Fibroblast of lung (primary cell): Measurements from ENCODE around the gene PWWP2B. TPM values are rescaled to one million over a fixed set of nuclear protein-coding genes. Genes with fewer than 3 reads are reported as not detected.

Source experiments
- DNase-seq, 2 donors: peaks; one replicate each; pipeline versions ENCODE4 v3.0.0 to v3.0.0-alpha.2; 2010; ENCODE audit warnings: low read depth in 2 of 2
- H2AFZ ChIP-seq: 2 replicates; pipeline ENCODE4 v1.5.1; 2012; ENCODE audit warnings: low read length, control low read depth, inconsistent platforms
- H3K27ac ChIP-seq: 2 replicates; pipeline ENCODE4 v1.5.1; 2011; ENCODE audit warnings: low read length, control low read depth; ENCODE audit not compliant: insufficient read depth
- H3K27me3 ChIP-seq: 2 replicates; pipeline ENCODE4 v1.5.1; 2011; ENCODE audit warnings: mild to moderate bottlenecking, low read length; ENCODE audit not compliant: control insufficient read depth, insufficient read depth
- H3K36me3 ChIP-seq: 2 replicates; pipeline ENCODE4 v1.5.1; 2011; ENCODE audit warnings: low read length; ENCODE audit not compliant: control insufficient read depth, insufficient read depth
- H3K4me1 ChIP-seq: 2 replicates; pipeline ENCODE4 v1.5.1; 2011; ENCODE audit warnings: low read length; ENCODE audit not compliant: control insufficient read depth, insufficient read depth; ENCODE audit errors: extremely low read depth
- H3K4me2 ChIP-seq: 2 replicates; pipeline ENCODE4 v1.5.1; 2011; ENCODE audit warnings: low read length, control low read depth; ENCODE audit not compliant: insufficient read depth; ENCODE audit errors: extremely low read depth
- H3K4me3 ChIP-seq, 4 experiments: fragments of 200-600 bp in 1 of 4; sonication (generic) in 1 of 4; replicated peaks in 1 of 4; 2 replicates each; pipeline ENCODE4 v1.5.1; 2011 to 2016; ENCODE audit warnings: low read length in 4 of 4, low read depth in 3 of 4, mild to moderate bottlenecking in 3 of 4, control low read depth in 2 of 4, inconsistent platforms in 1 of 4, mixed read lengths in 1 of 4; ENCODE audit not compliant: insufficient read depth in 1 of 4; ENCODE audit errors: control extremely low read depth in 1 of 4
- H3K79me2 ChIP-seq: 2 replicates; pipeline ENCODE4 v1.5.1; 2012; ENCODE audit warnings: mild to moderate bottlenecking, low read length, inconsistent platforms; ENCODE audit not compliant: control insufficient read depth, insufficient read depth
- H3K9ac ChIP-seq: 2 replicates; pipeline ENCODE4 v1.5.1; 2011; ENCODE audit warnings: mild to moderate bottlenecking, low read length, control low read depth; ENCODE audit not compliant: insufficient read depth
- H3K9me3 ChIP-seq: 2 replicates; pipeline ENCODE4 v1.5.1; 2012; ENCODE audit warnings: low read depth, low read length; ENCODE audit not compliant: control insufficient read depth, insufficient read depth
- H4K20me1 ChIP-seq: 2 replicates; pipeline ENCODE4 v1.5.1; 2011; ENCODE audit warnings: low read length; ENCODE audit not compliant: control insufficient read depth, insufficient read depth; ENCODE audit errors: extremely low read depth
- EZH2 ChIP-seq: IDR thresholded peaks from 2 replicates; pipeline ENCODE4 v1.5.1; 2012; ENCODE audit warnings: low read length, control low read depth, mild to moderate bottlenecking; ENCODE audit errors: missing control alignments
- polyA plus RNA-seq, 2 donors: library from polyadenylated mRNA; depleted of rRNA in 1 of 2; stranded (reverse) in 1 of 2; unstranded in 1 of 2; fragments of >200 nt; gene quantifications; 2 replicates each; pipeline ENCODE4 v1.2.1, GENCODE V29; 2011 to 2012; ENCODE audit warnings: missing spikeins in 1 of 2
- total RNA-seq: library from RNA; depleted of rRNA; stranded (reverse); fragments of >200 nt; gene quantifications from 2 replicates; pipeline ENCODE4 v1.2.1, GENCODE V29; 2014
- TF ChIP-seq, protein P1 (sequence below), 2 donors: IDR thresholded peaks in 1 of 2; conservative IDR thresholded peaks in 1 of 2; 1 replicate in 1 of 2; 2 replicates in 1 of 2; pipeline ENCODE4 v1.5.1; 2011 to 2012; ENCODE audit warnings: low read length in 2 of 2, control low read depth in 1 of 2, inconsistent platforms in 1 of 2, low read depth in 1 of 2, mild to moderate bottlenecking in 1 of 2

Gene PWWP2B
- total and polyA plus RNA-seq, 2 donors (not counting 1 experiment from before 2014, with no cell fraction given) = 1.5 to 15.9 TPM

GRCh38 chr10:132444877-132445351 lies 47.9 kb downstream of the PWWP2B start:
- Histone ChIP-seq H3K4me3 (no peak overlapping the region), H3K36me3 (no peaks in the 10 kb centered on the region), H3K79me2 (no peaks in the 10 kb centered on the region), H3K27ac (no peak overlapping the region), H2AFZ (no peak overlapping the region), H3K27me3 (no peaks in the 10 kb centered on the region), H3K9ac (no peak overlapping the region), H3K4me2 (no peak overlapping the region), H3K4me1 (no peaks in the 10 kb centered on the region), H3K9me3 (peaks cover 3% of the 10 kb centered on the region), H4K20me1 (no peaks in the 10 kb centered on the region)
- TF ChIP-seq, protein P1, sequence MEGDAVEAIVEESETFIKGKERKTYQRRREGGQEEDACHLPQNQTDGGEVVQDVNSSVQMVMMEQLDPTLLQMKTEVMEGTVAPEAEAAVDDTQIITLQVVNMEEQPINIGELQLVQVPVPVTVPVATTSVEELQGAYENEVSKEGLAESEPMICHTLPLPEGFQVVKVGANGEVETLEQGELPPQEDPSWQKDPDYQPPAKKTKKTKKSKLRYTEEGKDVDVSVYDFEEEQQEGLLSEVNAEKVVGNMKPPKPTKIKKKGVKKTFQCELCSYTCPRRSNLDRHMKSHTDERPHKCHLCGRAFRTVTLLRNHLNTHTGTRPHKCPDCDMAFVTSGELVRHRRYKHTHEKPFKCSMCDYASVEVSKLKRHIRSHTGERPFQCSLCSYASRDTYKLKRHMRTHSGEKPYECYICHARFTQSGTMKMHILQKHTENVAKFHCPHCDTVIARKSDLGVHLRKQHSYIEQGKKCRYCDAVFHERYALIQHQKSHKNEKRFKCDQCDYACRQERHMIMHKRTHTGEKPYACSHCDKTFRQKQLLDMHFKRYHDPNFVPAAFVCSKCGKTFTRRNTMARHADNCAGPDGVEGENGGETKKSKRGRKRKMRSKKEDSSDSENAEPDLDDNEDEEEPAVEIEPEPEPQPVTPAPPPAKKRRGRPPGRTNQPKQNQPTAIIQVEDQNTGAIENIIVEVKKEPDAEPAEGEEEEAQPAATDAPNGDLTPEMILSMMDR (conservative IDR thresholded peaks at IDR 0.05 in 1 of 2, IDR thresholded peaks at IDR 0.05 in 1 of 2; ENCODE audit: low read depth in 1 of 2, low read length in 2 of 2) = no peak
- TF ChIP-seq EZH2 = no peak
- no peak for DNase-seq

GRCh38 chr10:132445516-132446194 lies 48.7 kb downstream of the PWWP2B start:
- no peaks in the 10 kb centered on the region for H3K27me3 ChIP-seq
- H3K4me3 ChIP-seq = no peak overlapping the region
- H4K20me1 ChIP-seq = no peaks in the 10 kb centered on the region
- no peaks in the 10 kb centered on the region for H3K36me3 ChIP-seq
- DNase-seq = no peak
- no peak overlapping the region for H3K9ac ChIP-seq
- TF ChIP-seq EZH2 = no peak
- TF ChIP-seq, protein P1 (conservative IDR thresholded peaks at IDR 0.05 in 1 of 2, IDR thresholded peaks at IDR 0.05 in 1 of 2; ENCODE audit: low read depth in 1 of 2, low read length in 2 of 2) = no peak
- H3K9me3 ChIP-seq = peaks cover 3% of the 10 kb centered on the region
- H3K4me1 ChIP-seq = no peaks in the 10 kb centered on the region
- no peak overlapping the region for H3K4me2 ChIP-seq
- H3K79me2 ChIP-seq = no peaks in the 10 kb centered on the region
- no peak overlapping the region for H2AFZ ChIP-seq
- no peak overlapping the region for H3K27ac ChIP-seq

DNA sequence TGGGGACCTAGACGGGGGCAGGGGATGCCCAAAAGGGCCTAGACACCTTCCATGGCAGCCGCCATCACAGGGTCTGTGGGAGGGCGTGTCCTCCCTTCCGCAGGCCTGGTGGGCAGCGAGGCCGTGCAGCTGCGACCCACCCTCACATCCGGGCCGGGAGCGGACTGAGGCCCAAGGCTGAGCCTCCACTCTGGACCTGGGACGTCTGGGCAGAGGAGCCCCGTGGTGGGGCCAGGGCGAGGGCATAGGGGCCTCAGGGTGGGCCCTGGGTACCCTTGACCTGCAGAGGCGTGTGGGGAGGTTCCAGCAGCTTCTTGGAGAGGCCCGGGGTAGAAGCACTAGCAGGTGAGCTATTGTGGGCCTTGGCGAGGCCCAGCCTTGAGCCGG lies 49.2 kb downstream of the PWWP2B start:
- Histone ChIP-seq H3K79me2 (no peaks in the 10 kb centered on the region), H2AFZ (no peak overlapping the region), H3K4me3 (no peak overlapping the region), H3K36me3 (no peaks in the 10 kb centered on the region), H3K27me3 (no peaks in the 10 kb centered on the region), H3K4me1 (no peaks in the 10 kb centered on the region), H4K20me1 (no peaks in the 10 kb centered on the region), H3K9me3 (peaks cover 3% of the 10 kb centered on the region), H3K27ac (no peak overlapping the region), H3K9ac (no peak overlapping the region), H3K4me2 (no peak overlapping the region)
- no peak for DNase-seq
- TF ChIP-seq, protein P1 (conservative IDR thresholded peaks at IDR 0.05 in 1 of 2, IDR thresholded peaks at IDR 0.05 in 1 of 2; ENCODE audit: low read depth in 1 of 2, low read length in 2 of 2) = no peak
- TF ChIP-seq EZH2 = no peak
